Nephron progenitor cell (in vitro differentiated cells): Measurements from ENCODE around the gene SMARCD1.
A peak's percentile ranks its signal among the peaks of the same experiment; 100 is the strongest.

Source experiments
- DNase-seq: peaks from one replicate; pipeline ENCODE4 v3.0.0; 2021
- H3K27ac Mint-ChIP-seq: 2 replicates; pipeline ENCODE4 v1.8.0; 2021; ENCODE audit warnings: mild to moderate bottlenecking, moderate library complexity, mixed read lengths
- H3K27me3 Mint-ChIP-seq: 2 replicates; pipeline ENCODE4 v1.8.0; 2021; ENCODE audit warnings: mild to moderate bottlenecking, low read depth, mixed read lengths; ENCODE audit not compliant: poor library complexity
- H3K36me3 Mint-ChIP-seq: 2 replicates; pipeline ENCODE4 v1.8.0; 2021; ENCODE audit warnings: low read depth, mixed read lengths
- H3K4me1 Mint-ChIP-seq: 2 replicates; pipeline ENCODE4 v1.8.0; 2021; ENCODE audit warnings: mixed read lengths
- H3K4me3 Mint-ChIP-seq: 2 replicates; pipeline ENCODE4 v1.8.0; 2021; ENCODE audit warnings: mild to moderate bottlenecking, moderate library complexity, mixed read lengths
- H3K9me3 Mint-ChIP-seq: 2 replicates; pipeline ENCODE4 v1.8.0; 2021; ENCODE audit warnings: mild to moderate bottlenecking, moderate library complexity, mixed read lengths
- CTCF ChIP-seq: fragments of 200-600 bp; sonication (generic); IDR thresholded peaks from 2 replicates; pipeline ENCODE4 v1.5.0; 2021; ENCODE audit warnings: antibody characterized with exemption

SMARCD1 gene

GRCh38 chr12:50117057-50117622, 32.0 kb downstream of the SMARCD1 start:
- no peak for DNase-seq
- no peak overlapping the region for H3K4me3 Mint-ChIP-seq
- H3K9me3 Mint-ChIP-seq = no peaks in the 10 kb centered on the region
- no peak overlapping the region for H3K27ac Mint-ChIP-seq
- peaks cover 20% of the 10 kb centered on the region for H3K4me1 Mint-ChIP-seq
- no peaks in the 10 kb centered on the region for H3K27me3 Mint-ChIP-seq
- TF ChIP-seq CTCF = no peak
- peaks cover 20% of the 10 kb centered on the region for H3K36me3 Mint-ChIP-seq

- Mint-ChIP-seq H3K36me3 (peaks cover 31% of the 10 kb centered on the region), H3K27me3 (no peaks in the 10 kb centered on the region), H3K4me1 (peaks cover 8% of the 10 kb centered on the region), H3K9me3 (no peaks in the 10 kb centered on the region), H3K4me3 (no peak overlapping the region), H3K27ac (no peak overlapping the region)
- DNase-seq = no peak
- no peak for TF ChIP-seq CTCF
Observed at GRCh38 chr12:50119387-50119786, 34.2 kb downstream of the SMARCD1 start.

GRCh38 chr12:50120521-50120920, 35.4 kb downstream of the SMARCD1 start:
- Mint-ChIP-seq H3K9me3 (no peaks in the 10 kb centered on the region), H3K27ac (peak overlapping the region; percentile 2), H3K4me1 (peaks cover 5% of the 10 kb centered on the region), H3K4me3 (no peak overlapping the region), H3K27me3 (no peaks in the 10 kb centered on the region), H3K36me3 (peaks cover 26% of the 10 kb centered on the region)
- DNase-seq = no peak
- TF ChIP-seq CTCF = no peak

- Mint-ChIP-seq H3K36me3 (peaks cover 22% of the 10 kb centered on the region), H3K4me1 (peaks cover 5% of the 10 kb centered on the region), H3K27me3 (no peaks in the 10 kb centered on the region), H3K27ac (no peak overlapping the region), H3K4me3 (no peak overlapping the region), H3K9me3 (no peaks in the 10 kb centered on the region)
- no peak for DNase-seq
- TF ChIP-seq CTCF = no peak
Observed at GRCh38 chr12:50120953-50121352, 35.8 kb downstream of the SMARCD1 start.

GRCh38 chr12:50121641-50122040, 36.5 kb downstream of the SMARCD1 start:
- Mint-ChIP-seq H3K27ac (peak overlapping the region; percentile 7), H3K4me1 (peaks cover 5% of the 10 kb centered on the region), H3K4me3 (no peak overlapping the region), H3K9me3 (no peaks in the 10 kb centered on the region), H3K36me3 (peaks cover 23% of the 10 kb centered on the region), H3K27me3 (no peaks in the 10 kb centered on the region)
- no peak for DNase-seq
- TF ChIP-seq CTCF = no peak

- TF ChIP-seq CTCF = no peak
- H3K27me3 Mint-ChIP-seq = no peaks in the 10 kb centered on the region
- peaks cover 33% of the 10 kb centered on the region for H3K36me3 Mint-ChIP-seq
- H3K9me3 Mint-ChIP-seq = no peaks in the 10 kb centered on the region
- H3K27ac Mint-ChIP-seq = peak overlapping the region; percentile 58
- H3K4me1 Mint-ChIP-seq = peaks cover 5% of the 10 kb centered on the region
- DNase-seq = no peak
- H3K4me3 Mint-ChIP-seq = no peak overlapping the region
Observed at GRCh38 chr12:50123203-50123602, 38.1 kb downstream of the SMARCD1 start.
